ENCODE measurements around the gene NUP210. TPM values are rescaled to one million over a fixed set of nuclear protein-coding genes. Genes with fewer than 3 reads are reported as not detected.

Gene NUP210
- total RNA-seq, 1 donor from 2014 or later = 164 TPM

- H3K4me1 Mint-ChIP-seq = peaks cover 11% of the 10 kb centered on the region
- no peak overlapping the region for H3K4me3 Mint-ChIP-seq
- intact Hi-C loops (cut with micrococcal nuclease) = no loop called here
- no peaks in the 10 kb centered on the region for H3K27me3 Mint-ChIP-seq
- peaks cover 57% of the 10 kb centered on the region for H3K36me3 Mint-ChIP-seq (ENCODE audit: low read depth)
- H3K27ac Mint-ChIP-seq = no peak overlapping the region
- H3K9me3 Mint-ChIP-seq = peaks cover 5% of the 10 kb centered on the region
- DNase-seq = no peak
Measured at GRCh38 chr3:13406190-13406589, 13.9 kb downstream of the NUP210 start.

DNA sequence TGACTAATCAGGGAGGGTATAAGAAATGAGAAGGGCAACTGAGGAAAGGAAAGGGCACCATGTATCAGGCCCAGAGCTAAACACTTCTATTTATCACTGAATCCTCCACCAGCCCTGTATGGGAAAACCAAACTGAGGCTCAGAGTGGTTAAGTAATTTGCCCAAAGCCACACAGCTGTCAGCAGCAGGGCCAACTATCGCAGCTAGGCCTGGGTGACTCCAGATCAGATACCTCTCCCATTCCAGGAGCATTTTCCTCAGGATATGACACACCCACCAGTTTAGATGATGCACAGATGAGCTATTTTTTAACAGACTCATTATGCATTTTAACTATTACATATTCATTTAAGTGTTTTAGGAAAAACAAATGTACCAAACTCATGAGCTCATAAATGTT lies 14.5 kb downstream of the NUP210 start:
- Mint-ChIP-seq H3K27me3 (no peaks in the 10 kb centered on the region), H3K9me3 (peaks cover 5% of the 10 kb centered on the region), H3K4me3 (no peak overlapping the region), H3K36me3 (ENCODE audit: low read depth) (peaks cover 56% of the 10 kb centered on the region), H3K27ac (no peak overlapping the region), H3K4me1 (peaks cover 11% of the 10 kb centered on the region)
- DNase-seq = no peak
- intact Hi-C loops (cut with micrococcal nuclease) = no loop called here

DNA sequence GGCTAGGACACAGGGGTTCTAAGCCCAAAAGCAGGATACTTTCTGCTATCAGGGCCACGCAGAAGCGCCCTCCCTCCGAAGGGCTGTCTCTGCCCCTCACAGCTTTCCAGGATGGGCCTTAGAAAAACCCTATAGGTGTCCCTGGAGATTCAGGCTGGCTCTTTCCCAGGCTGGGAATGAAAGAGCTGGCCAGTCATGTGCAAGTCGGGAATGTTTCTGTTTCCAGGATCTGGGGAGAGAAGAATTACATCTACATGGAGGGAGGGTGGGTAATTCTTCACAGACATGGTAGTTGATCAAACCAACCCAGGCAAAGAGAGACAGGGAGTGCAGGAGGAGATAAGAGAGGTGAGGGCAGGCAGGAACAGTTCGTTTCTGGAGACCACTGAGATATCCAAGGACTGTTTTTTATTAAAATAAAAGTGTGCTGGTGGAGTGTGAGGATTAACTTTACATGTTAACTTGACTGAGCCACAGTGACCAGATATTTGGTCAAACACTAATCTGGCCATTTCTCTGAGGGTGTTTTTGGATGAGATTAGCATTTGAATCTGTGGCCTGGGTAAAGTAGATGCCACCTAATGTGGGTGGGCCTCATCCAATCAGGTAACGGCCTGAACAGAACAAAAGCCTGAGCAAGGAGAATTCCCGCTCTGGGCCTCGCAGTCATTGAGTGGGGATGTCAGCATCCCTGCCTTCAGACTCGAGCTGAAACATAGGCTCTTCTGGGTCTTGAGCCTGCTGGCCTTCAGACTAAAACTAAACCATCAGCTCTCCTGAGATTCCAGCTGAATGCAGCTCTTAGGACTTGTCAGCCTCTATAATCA lies 15.3 kb downstream of the NUP210 start:
- no peak overlapping the region for H3K4me3 Mint-ChIP-seq
- peaks cover 5% of the 10 kb centered on the region for H3K9me3 Mint-ChIP-seq
- H3K4me1 Mint-ChIP-seq = peaks cover 11% of the 10 kb centered on the region
- H3K27ac Mint-ChIP-seq = no peak overlapping the region
- intact Hi-C loops (cut with micrococcal nuclease) = no loop called here
- H3K27me3 Mint-ChIP-seq = no peaks in the 10 kb centered on the region
- H3K36me3 Mint-ChIP-seq (ENCODE audit: low read depth) = peaks cover 57% of the 10 kb centered on the region
- DNase-seq = no peak

- Mint-ChIP-seq H3K4me3 (no peak overlapping the region), H3K36me3 (ENCODE audit: low read depth) (peaks cover 53% of the 10 kb centered on the region), H3K27ac (no peak overlapping the region), H3K27me3 (no peaks in the 10 kb centered on the region), H3K4me1 (peaks cover 11% of the 10 kb centered on the region), H3K9me3 (peaks cover 5% of the 10 kb centered on the region)
- intact Hi-C loops (cut with micrococcal nuclease) = no loop called here
- DNase-seq = no peak
Measured at GRCh38 chr3:13403847-13404246, 16.3 kb downstream of the NUP210 start.

GRCh38 chr3:13403213-13403819 lies 16.8 kb downstream of the NUP210 start:
- Mint-ChIP-seq H3K4me1 (peaks cover 11% of the 10 kb centered on the region), H3K27me3 (no peaks in the 10 kb centered on the region), H3K9me3 (peaks cover 5% of the 10 kb centered on the region), H3K4me3 (no peak overlapping the region), H3K36me3 (ENCODE audit: low read depth) (peaks cover 52% of the 10 kb centered on the region), H3K27ac (no peak overlapping the region)
- intact Hi-C loops (cut with micrococcal nuclease) = no loop called here
- DNase-seq = no peak

DNA sequence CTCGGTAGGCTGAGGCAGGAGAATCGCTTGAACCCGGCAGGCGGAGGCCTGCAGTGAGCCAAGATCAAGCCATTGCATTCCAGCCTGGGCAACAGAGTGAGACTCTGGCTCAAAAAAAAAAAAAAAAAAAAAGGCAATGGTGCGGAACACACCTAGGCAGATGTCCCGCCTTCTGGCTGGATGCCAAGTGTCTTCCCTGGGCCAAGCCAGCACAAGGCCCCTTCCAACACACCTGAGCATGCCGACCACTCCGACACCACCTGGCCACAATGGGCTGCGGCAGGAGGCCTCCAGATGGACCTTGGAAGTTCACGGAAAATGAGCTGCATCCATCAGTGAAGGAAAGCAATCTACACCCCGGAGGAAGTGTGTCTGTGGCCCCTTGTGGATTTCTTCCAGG lies 19.0 kb downstream of the NUP210 start:
- no peaks in the 10 kb centered on the region for H3K9me3 Mint-ChIP-seq
- H3K4me3 Mint-ChIP-seq = no peak overlapping the region
- peaks cover 7% of the 10 kb centered on the region for H3K4me1 Mint-ChIP-seq
- no peaks in the 10 kb centered on the region for H3K27me3 Mint-ChIP-seq
- intact Hi-C loops (cut with micrococcal nuclease) = no loop called here
- H3K36me3 Mint-ChIP-seq (ENCODE audit: low read depth) = peaks cover 50% of the 10 kb centered on the region
- H3K27ac Mint-ChIP-seq = no peak overlapping the region
- no peak for DNase-seq

DNA sequence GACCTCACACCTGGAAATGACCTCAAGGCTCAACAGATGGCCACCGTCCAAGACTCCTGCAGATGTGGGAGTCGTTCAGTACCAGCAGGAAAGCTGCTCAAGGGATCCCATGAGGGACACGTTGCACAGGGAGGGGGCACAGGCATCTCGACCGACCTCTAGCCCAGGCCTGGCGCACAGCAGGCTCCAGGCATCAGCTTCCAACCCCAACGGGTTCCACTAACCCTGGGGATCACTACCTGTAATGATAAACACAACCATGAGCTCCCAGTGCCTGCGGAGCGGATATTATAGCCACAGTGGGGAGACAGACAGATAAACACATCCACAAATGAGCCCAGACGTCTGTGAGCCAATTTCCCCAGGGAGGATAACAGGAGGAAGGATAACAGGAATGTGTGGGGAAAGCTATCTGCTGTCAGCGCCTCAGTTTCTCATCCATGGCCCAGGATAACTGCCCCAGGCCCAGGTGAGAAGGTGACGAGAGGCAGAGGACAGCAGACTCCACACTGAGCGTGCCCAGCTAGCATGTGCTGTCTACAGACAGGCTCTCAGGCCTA lies 19.9 kb downstream of the NUP210 start:
- Mint-ChIP-seq H3K4me3 (no peak overlapping the region), H3K9me3 (no peaks in the 10 kb centered on the region), H3K27me3 (no peaks in the 10 kb centered on the region), H3K27ac (no peak overlapping the region), H3K4me1 (peaks cover 5% of the 10 kb centered on the region), H3K36me3 (ENCODE audit: low read depth) (peaks cover 56% of the 10 kb centered on the region)
- no peak for DNase-seq
- intact Hi-C loops (cut with micrococcal nuclease) = no loop called here

DNA sequence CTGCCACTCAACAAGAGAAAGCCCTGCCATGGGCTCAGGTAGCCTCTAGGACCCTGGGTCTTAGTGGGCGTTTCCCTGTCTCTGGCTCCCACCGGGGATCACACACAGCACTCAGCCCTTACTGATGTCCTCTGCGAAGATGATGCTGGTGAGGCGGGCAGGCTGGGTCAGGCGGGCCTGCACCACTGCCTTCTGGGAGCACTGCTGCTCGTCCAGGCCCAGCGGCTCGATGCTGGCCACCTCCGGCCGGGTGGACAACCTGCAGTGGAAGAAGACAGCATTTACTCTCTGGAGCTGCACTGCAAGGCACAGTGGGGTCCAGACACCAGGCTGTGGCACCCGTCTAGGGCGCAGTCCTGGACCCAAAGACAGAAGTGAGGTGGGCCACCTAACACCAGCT lies 20.5 kb downstream of the NUP210 start:
- no peak overlapping the region for H3K27ac Mint-ChIP-seq
- peaks cover 5% of the 10 kb centered on the region for H3K4me1 Mint-ChIP-seq
- no peaks in the 10 kb centered on the region for H3K9me3 Mint-ChIP-seq
- intact Hi-C loops (cut with micrococcal nuclease) = no loop called here
- H3K27me3 Mint-ChIP-seq = no peaks in the 10 kb centered on the region
- H3K4me3 Mint-ChIP-seq = no peak overlapping the region
- peaks cover 58% of the 10 kb centered on the region for H3K36me3 Mint-ChIP-seq (ENCODE audit: low read depth)
- no peak for DNase-seq

DNA sequence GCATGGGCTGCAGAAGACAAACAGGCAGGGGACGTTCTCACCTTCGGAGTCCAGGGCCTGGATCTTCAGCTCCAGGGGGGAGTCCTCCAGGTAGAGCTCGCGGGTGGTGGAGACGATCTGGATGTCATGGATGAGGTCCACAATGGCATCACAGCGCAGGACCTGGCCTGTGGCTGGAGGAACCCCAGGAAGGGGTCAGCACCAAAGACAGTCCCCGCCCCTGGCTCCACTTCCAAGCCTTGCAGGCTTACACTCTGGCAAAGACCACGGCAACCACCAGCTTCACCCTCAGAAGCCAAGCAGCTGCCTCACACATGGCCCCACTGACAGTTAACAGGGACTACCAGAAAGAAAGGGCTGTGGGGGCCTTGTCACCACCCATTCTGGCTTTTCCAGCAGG lies 22.8 kb downstream of the NUP210 start:
- peaks cover 2% of the 10 kb centered on the region for H3K4me1 Mint-ChIP-seq
- intact Hi-C loops (cut with micrococcal nuclease) = no loop called here

GRCh38 chr3:13394363-13394762 lies 25.8 kb downstream of the NUP210 start:
- no peak for DNase-seq
- intact Hi-C loops (cut with micrococcal nuclease) = no loop called here
- no peak overlapping the region for H3K4me3 Mint-ChIP-seq
- no peaks in the 10 kb centered on the region for H3K9me3 Mint-ChIP-seq
- H3K4me1 Mint-ChIP-seq = peaks cover 6% of the 10 kb centered on the region
- no peak overlapping the region for H3K27ac Mint-ChIP-seq
- H3K36me3 Mint-ChIP-seq (ENCODE audit: low read depth) = peaks cover 61% of the 10 kb centered on the region
- no peaks in the 10 kb centered on the region for H3K27me3 Mint-ChIP-seq

More for the DNA sequence above, 22.8 kb downstream of the NUP210 start:
- Mint-ChIP-seq H3K27me3 (no peaks in the 10 kb centered on the region), H3K4me3 (no peak overlapping the region), H3K36me3 (ENCODE audit: low read depth) (peaks cover 53% of the 10 kb centered on the region), H3K27ac (no peak overlapping the region), H3K9me3 (no peaks in the 10 kb centered on the region)
- no peak for DNase-seq

GRCh38 chr3:13393427-13394360 lies 26.4 kb downstream of the NUP210 start:
- Mint-ChIP-seq H3K9me3 (no peaks in the 10 kb centered on the region), H3K27me3 (no peaks in the 10 kb centered on the region), H3K4me3 (no peak overlapping the region), H3K27ac (no peak overlapping the region), H3K36me3 (ENCODE audit: low read depth) (peaks cover 65% of the 10 kb centered on the region), H3K4me1 (peaks cover 6% of the 10 kb centered on the region)
- DNase-seq = no peak
- intact Hi-C loops (cut with micrococcal nuclease) = no loop called here

DNA sequence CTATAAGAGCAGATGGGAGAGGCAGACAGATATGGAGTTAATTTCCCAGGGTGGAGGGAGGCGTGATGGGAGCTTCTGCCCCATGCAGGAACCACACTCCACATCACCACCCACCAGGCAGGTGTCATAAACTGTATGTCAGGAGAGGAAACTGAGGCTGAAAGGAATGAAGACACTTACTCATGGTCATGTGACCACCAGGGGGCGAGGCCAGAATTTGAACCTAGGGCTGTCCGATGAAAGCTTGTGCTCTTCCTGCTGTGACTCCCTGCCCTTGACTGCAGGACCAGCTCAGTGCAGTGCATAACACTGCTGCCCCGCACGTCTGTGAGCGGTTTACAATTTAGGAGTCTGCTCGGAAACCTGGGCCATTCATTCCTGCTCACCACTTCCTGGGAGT lies 28.8 kb downstream of the NUP210 start:
- H3K27ac Mint-ChIP-seq = peak overlapping the region; percentile 51
- intact Hi-C loops (cut with micrococcal nuclease) = loop anchor here (1.0 kb wide), 1 partner anchor 61 kb away; no protein-coding TSS in a partner anchor
- peak; percentile 66 for DNase-seq
- H3K4me3 Mint-ChIP-seq = no peak overlapping the region
- no peaks in the 10 kb centered on the region for H3K9me3 Mint-ChIP-seq
- H3K27me3 Mint-ChIP-seq = no peaks in the 10 kb centered on the region
- peaks cover 6% of the 10 kb centered on the region for H3K4me1 Mint-ChIP-seq
- peaks cover 68% of the 10 kb centered on the region for H3K36me3 Mint-ChIP-seq (ENCODE audit: low read depth)

DNA sequence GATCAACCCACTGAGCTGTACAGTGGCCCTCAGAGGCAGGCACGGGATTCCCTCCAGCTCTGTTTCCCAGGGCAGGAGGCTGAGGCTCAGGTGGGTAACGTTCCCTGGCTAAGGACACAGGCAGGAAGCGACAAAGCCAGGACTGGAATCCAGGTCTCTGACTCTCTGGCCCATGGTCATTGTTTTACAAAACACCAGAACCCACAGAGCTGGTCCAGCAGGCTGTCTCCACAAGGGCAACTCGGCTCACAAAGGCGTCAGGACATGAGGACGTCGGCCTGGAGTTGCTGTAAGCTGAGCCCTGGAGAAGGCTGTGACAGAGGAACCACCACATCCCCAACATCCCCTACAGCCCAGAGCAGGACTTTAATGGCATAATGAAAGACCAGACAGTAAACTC lies 30.7 kb downstream of the NUP210 start:
- intact Hi-C loops (cut with micrococcal nuclease) = no loop called here
- Mint-ChIP-seq H3K27ac (no peak overlapping the region), H3K4me1 (peaks cover 4% of the 10 kb centered on the region), H3K36me3 (ENCODE audit: low read depth) (peaks cover 69% of the 10 kb centered on the region), H3K4me3 (no peak overlapping the region), H3K27me3 (no peaks in the 10 kb centered on the region), H3K9me3 (no peaks in the 10 kb centered on the region)
- DNase-seq = no peak

Measured in activated CD4-positive, alpha-beta T cell treated with anti-CD3 and anti-CD28 coated beads, Interleukin-2, amount 10 ng/mL, durations not matched to agents 24 days and 14 days (primary cell).